BLaER1 (cell line): ENCODE measurements around the gene ZBTB17.
"Not testable (repeated sequence)": the region's sequence is repeated elsewhere in the genome, so short reads cannot be mapped to it uniquely, and the experiment has no call there.

ENCODE experiments used
- H3K27ac ChIP-seq: shearing (Covaris generic); formaldehyde crosslinking; 2 replicates; pipeline ENCODE4 v1.8.1; 2022
- H3K27me3 ChIP-seq: shearing (Covaris generic); formaldehyde crosslinking; 2 replicates; pipeline ENCODE4 v1.8.1; 2022
- H3K36me3 ChIP-seq: shearing (Covaris generic); formaldehyde crosslinking; 2 replicates; pipeline ENCODE4 v1.8.1; 2022
- H3K4me1 ChIP-seq: shearing (Covaris generic); formaldehyde crosslinking; 2 replicates; pipeline ENCODE4 v1.8.1; 2022
- H3K4me2 ChIP-seq: shearing (Covaris generic); formaldehyde crosslinking; 2 replicates; pipeline ENCODE4 v1.8.1; 2022
- H3K4me3 ChIP-seq: shearing (Covaris generic); formaldehyde crosslinking; 2 replicates; pipeline ENCODE4 v1.8.1; 2022
- H3K9ac ChIP-seq: shearing (Covaris generic); formaldehyde crosslinking; 2 replicates; pipeline ENCODE4 v1.8.1; 2022
- H3K9me3 ChIP-seq: shearing (Covaris generic); formaldehyde crosslinking; 2 replicates; pipeline ENCODE4 v1.8.1; 2022
- H4K20me1 ChIP-seq: shearing (Covaris generic); formaldehyde crosslinking; 2 replicates; pipeline ENCODE4 v1.8.1; 2022
- Cebpa-rat ChIP-seq: shearing (Covaris generic); IDR thresholded peaks from 2 replicates; pipeline ENCODE4 v1.8.1; 2022

ZBTB17 gene

GRCh38 chr1:15975805-15976680 is at the start of gene ZBTB17:
TSS of gene ZBTB17 (minus strand) at chr1:15976101. CDS start at chr1:15948495, 27,606 bp downstream.
- peak within 1 kb of the TSS; percentile 88 for H3K27ac ChIP-seq
- H3K36me3 ChIP-seq: peaks cover 25% of the 10 kb centered on the region
- peak within 1 kb of the TSS; percentile 95 for H3K4me2 ChIP-seq
- no peak for TF ChIP-seq Cebpa-rat
- H3K9ac ChIP-seq: peak within 1 kb of the TSS; percentile 86
- peaks cover 29% of the 10 kb centered on the region for H3K4me1 ChIP-seq
- H3K27me3 ChIP-seq: no peaks in the 10 kb centered on the region
- H3K4me3 ChIP-seq: peak within 1 kb of the TSS; percentile 79
- H4K20me1 ChIP-seq: peaks cover 40% of the 10 kb centered on the region
- peaks cover 26% of the 10 kb centered on the region for H3K9me3 ChIP-seq

GRCh38 chr1:16023050-16023653 is 47.3 kb upstream of the ZBTB17 start:
- no peaks in the 10 kb centered on the region for H3K9me3 ChIP-seq
- H3K4me2 ChIP-seq: peak overlapping the region; percentile 62; the same call in 1 of the 2 replicates
- H3K4me1 ChIP-seq: peaks cover 71% of the 10 kb centered on the region
- no peaks in the 10 kb centered on the region for H3K27me3 ChIP-seq
- no peak overlapping the region for H3K4me3 ChIP-seq
- no peaks in the 10 kb centered on the region for H3K36me3 ChIP-seq
- H4K20me1 ChIP-seq: no peaks in the 10 kb centered on the region
- H3K9ac ChIP-seq: no peak overlapping the region
- no peak for TF ChIP-seq Cebpa-rat
- no peak overlapping the region; the same call in 1 of the 2 replicates for H3K27ac ChIP-seq

GRCh38 chr1:16022393-16022792 is 46.5 kb upstream of the ZBTB17 start:
- Histone ChIP-seq H4K20me1 (no peaks in the 10 kb centered on the region), H3K36me3 (no peaks in the 10 kb centered on the region), H3K9me3 (no peaks in the 10 kb centered on the region), H3K4me2 (peak overlapping the region; percentile 62), H3K27me3 (no peaks in the 10 kb centered on the region), H3K27ac (no peak overlapping the region), H3K4me1 (peaks cover 77% of the 10 kb centered on the region), H3K9ac (no peak overlapping the region), H3K4me3 (no peak overlapping the region)
- no peak for TF ChIP-seq Cebpa-rat

GRCh38 chr1:16021681-16022080 is 45.8 kb upstream of the ZBTB17 start, which contains the start of gene CLCNKA:
TSS of gene CLCNKA (plus strand) at chr1:16022036. CDS start at chr1:16022620, 584 bp downstream.
- Histone ChIP-seq H3K27ac (no peak within 1 kb of the TSS), H3K9ac (no peak within 1 kb of the TSS), H3K4me2 (peak within 1 kb of the TSS; percentile 62), H3K4me3 (no peak within 1 kb of the TSS), H3K27me3 (no peaks in the 10 kb centered on the region), H3K9me3 (no peaks in the 10 kb centered on the region), H3K36me3 (no peaks in the 10 kb centered on the region), H3K4me1 (peaks cover 78% of the 10 kb centered on the region), H4K20me1 (no peaks in the 10 kb centered on the region)
- TF ChIP-seq Cebpa-rat: no peak

- H3K36me3 ChIP-seq, H3K27ac ChIP-seq, H3K4me3 ChIP-seq, H3K9ac ChIP-seq, H4K20me1 ChIP-seq, H3K27me3 ChIP-seq, H3K9me3 ChIP-seq: not testable (repeated sequence)
- H3K4me1 ChIP-seq: peaks cover 86% of the 10 kb centered on the region
- H3K4me2 ChIP-seq: peak overlapping the region; percentile 62; the same call in 1 of the 2 replicates
These were observed 45.0 kb upstream of the ZBTB17 start for GRCh38 chr1:16020878-16021277.

- no peaks in the 10 kb centered on the region for H3K27me3 ChIP-seq
- no peak overlapping the region for H3K9ac ChIP-seq
- TF ChIP-seq Cebpa-rat: no peak
- H3K4me3 ChIP-seq: no peak overlapping the region
- no peaks in the 10 kb centered on the region for H3K36me3 ChIP-seq
- H3K27ac ChIP-seq: no peak overlapping the region
- H3K4me2 ChIP-seq: peak overlapping the region; percentile 92; the same call in 1 of the 2 replicates
- no peaks in the 10 kb centered on the region for H4K20me1 ChIP-seq
- no peaks in the 10 kb centered on the region for H3K9me3 ChIP-seq
- H3K4me1 ChIP-seq: peaks cover 92% of the 10 kb centered on the region
These were observed 44.4 kb upstream of the ZBTB17 start for GRCh38 chr1:16020325-16020724.

- peaks cover 92% of the 10 kb centered on the region for H3K4me1 ChIP-seq
- peak overlapping the region; percentile 92 for H3K4me2 ChIP-seq
- no peak overlapping the region for H3K4me3 ChIP-seq
- no peak overlapping the region for H3K9ac ChIP-seq
- TF ChIP-seq Cebpa-rat: no peak
- H3K36me3 ChIP-seq: no peaks in the 10 kb centered on the region
- no peak overlapping the region for H3K27ac ChIP-seq
- no peaks in the 10 kb centered on the region for H3K27me3 ChIP-seq
- no peaks in the 10 kb centered on the region for H4K20me1 ChIP-seq
- H3K9me3 ChIP-seq: no peaks in the 10 kb centered on the region
These were observed 43.9 kb upstream of the ZBTB17 start for GRCh38 chr1:16019644-16020277.

GRCh38 chr1:16018749-16019643 is 43.1 kb upstream of the ZBTB17 start:
- Histone ChIP-seq H3K9ac (peak overlapping the region; percentile 50; the same call in 1 of the 2 replicates), H3K9me3 (no peaks in the 10 kb centered on the region), H3K36me3 (no peaks in the 10 kb centered on the region), H3K4me2 (peak overlapping the region; percentile 92), H4K20me1 (no peaks in the 10 kb centered on the region), H3K27me3 (no peaks in the 10 kb centered on the region), H3K4me1 (peaks cover 99% of the 10 kb centered on the region), H3K4me3 (no peak overlapping the region), H3K27ac (peak overlapping the region; percentile 87; the same call in 1 of the 2 replicates)
- no peak for TF ChIP-seq Cebpa-rat

- Histone ChIP-seq H3K4me1 (peaks cover 99% of the 10 kb centered on the region), H4K20me1 (no peaks in the 10 kb centered on the region), H3K27ac (peak overlapping the region; percentile 87), H3K9ac (0 out of 2 replicates have a peak overlapping the region, but pooled peaks have one; percentile 50), H3K36me3 (no peaks in the 10 kb centered on the region), H3K4me3 (no peak overlapping the region), H3K9me3 (no peaks in the 10 kb centered on the region), H3K27me3 (no peaks in the 10 kb centered on the region), H3K4me2 (peak overlapping the region; percentile 92)
- TF ChIP-seq Cebpa-rat: no peak
These were observed 42.4 kb upstream of the ZBTB17 start for GRCh38 chr1:16018308-16018707.
